HUES64 (cell line): ENCODE measurements around the gene TNS4.

Source experiments
- H3K27ac ChIP-seq: 2 replicates; pipeline ENCODE4 v1.7.0; 2013; ENCODE audit warnings: low read depth, low read length, inconsistent platforms
- H3K27me3 ChIP-seq: 2 replicates; pipeline ENCODE4 v1.6.1; 2013; ENCODE audit warnings: mild to moderate bottlenecking, low read length; ENCODE audit not compliant: insufficient read depth
- H3K36me3 ChIP-seq: 2 replicates; pipeline ENCODE4 v1.6.1; 2013; ENCODE audit warnings: mild to moderate bottlenecking, low read length; ENCODE audit not compliant: insufficient read depth
- H3K4me1 ChIP-seq: 2 replicates; pipeline ENCODE4 v1.6.1; 2013; ENCODE audit warnings: mild to moderate bottlenecking, low read length, moderate library complexity; ENCODE audit not compliant: insufficient read depth
- H3K4me3 ChIP-seq: 2 replicates; pipeline ENCODE4 v1.5.1; 2013; ENCODE audit warnings: mild to moderate bottlenecking, low read length, moderate library complexity
- H3K9ac ChIP-seq: 2 replicates; pipeline ENCODE4 v1.6.1; 2013; ENCODE audit warnings: mild to moderate bottlenecking, low read depth, low read length
- H3K9me3 ChIP-seq: 2 replicates; pipeline ENCODE4 v1.6.1; 2013; ENCODE audit warnings: low read depth, low read length; ENCODE audit not compliant: insufficient read depth
- WGBS: fragments of 150-250, 120-280 bp; methylation state at CpG from one replicate; pipeline ENCODE4 v1.1.7; 2013; ENCODE audit warnings: missing lambda C conversion rate; 5-methylcytosine and 5-hydroxymethylcytosine counted together

Gene TNS4

GRCh38 chr17:40478486-40478885 is 22.9 kb downstream of the TNS4 start:
- no peaks in the 10 kb centered on the region for H3K27me3 ChIP-seq
- no peaks in the 10 kb centered on the region for H3K36me3 ChIP-seq
- H3K9me3 ChIP-seq, result no peaks in the 10 kb centered on the region
- 87% methylated on average over 13 of the region's 13 CpGs for WGBS
- H3K9ac ChIP-seq, result no peak overlapping the region
- H3K4me1 ChIP-seq, result peaks cover 14% of the 10 kb centered on the region; the same call in 1 of the 2 replicates
- no peak overlapping the region for H3K4me3 ChIP-seq
- H3K27ac ChIP-seq, result no peak overlapping the region

GRCh38 chr17:40477796-40478195 is 23.6 kb downstream of the TNS4 start:
- H3K9me3 ChIP-seq, result peaks cover 3% of the 10 kb centered on the region; the same call in 1 of the 2 replicates
- no peaks in the 10 kb centered on the region for H3K36me3 ChIP-seq
- H3K4me3 ChIP-seq, result no peak overlapping the region
- WGBS, result 72% methylated on average over 1 of the region's 1 CpG
- H3K9ac ChIP-seq, result no peak overlapping the region
- no peak overlapping the region for H3K27ac ChIP-seq
- no peaks in the 10 kb centered on the region for H3K27me3 ChIP-seq
- peaks cover 14% of the 10 kb centered on the region; the same call in 1 of the 2 replicates for H3K4me1 ChIP-seq

GRCh38 chr17:40475234-40475908 is 26.1 kb downstream of the TNS4 start:
- no peaks in the 10 kb centered on the region for H3K36me3 ChIP-seq
- H3K9me3 ChIP-seq, result peaks cover 7% of the 10 kb centered on the region; the same call in 1 of the 2 replicates
- no peaks in the 10 kb centered on the region for H3K27me3 ChIP-seq
- peaks cover 17% of the 10 kb centered on the region; the same call in 1 of the 2 replicates for H3K4me1 ChIP-seq
- H3K4me3 ChIP-seq, result no peak overlapping the region
- H3K27ac ChIP-seq, result no peak overlapping the region
- WGBS, result 91% methylated on average over 18 of the region's 18 CpGs
- no peak overlapping the region for H3K9ac ChIP-seq

GRCh38 chr17:40474419-40475002 is 26.9 kb downstream of the TNS4 start:
- no peak overlapping the region for H3K4me3 ChIP-seq
- H3K36me3 ChIP-seq, result no peaks in the 10 kb centered on the region
- H3K27me3 ChIP-seq, result no peaks in the 10 kb centered on the region
- H3K9me3 ChIP-seq, result peaks cover 7% of the 10 kb centered on the region; the same call in 1 of the 2 replicates
- no peak overlapping the region for H3K9ac ChIP-seq
- WGBS, result 71% methylated on average over 9 of the region's 9 CpGs
- peaks cover 12% of the 10 kb centered on the region; the same call in 1 of the 2 replicates for H3K4me1 ChIP-seq
- H3K27ac ChIP-seq, result no peak overlapping the region

GRCh38 chr17:40473573-40474365 is 27.7 kb downstream of the TNS4 start:
- Histone ChIP-seq H3K4me3 (no peak overlapping the region), H3K9ac (no peak overlapping the region), H3K27ac (no peak overlapping the region), H3K36me3 (no peaks in the 10 kb centered on the region), H3K4me1 (peaks cover 12% of the 10 kb centered on the region; the same call in 1 of the 2 replicates), H3K27me3 (no peaks in the 10 kb centered on the region), H3K9me3 (peaks cover 7% of the 10 kb centered on the region; the same call in 1 of the 2 replicates)
- 81% methylated on average over 16 of the region's 16 CpGs for WGBS

GRCh38 chr17:40472733-40473452 is 28.5 kb downstream of the TNS4 start:
- H3K9ac ChIP-seq, result no peak overlapping the region
- H3K27me3 ChIP-seq, result no peaks in the 10 kb centered on the region
- WGBS, result 95% methylated on average over 3 of the region's 3 CpGs
- H3K36me3 ChIP-seq, result no peaks in the 10 kb centered on the region
- no peak overlapping the region for H3K27ac ChIP-seq
- no peak overlapping the region for H3K4me3 ChIP-seq
- peaks cover 12% of the 10 kb centered on the region; the same call in 1 of the 2 replicates for H3K4me1 ChIP-seq
- peaks cover 7% of the 10 kb centered on the region; the same call in 1 of the 2 replicates for H3K9me3 ChIP-seq

- H3K9me3 ChIP-seq, result peaks cover 7% of the 10 kb centered on the region; the same call in 1 of the 2 replicates
- no peak overlapping the region for H3K9ac ChIP-seq
- no peak overlapping the region for H3K27ac ChIP-seq
- 92% methylated on average over 6 of the region's 6 CpGs for WGBS
- no peaks in the 10 kb centered on the region for H3K27me3 ChIP-seq
- H3K36me3 ChIP-seq, result no peaks in the 10 kb centered on the region
- peaks cover 12% of the 10 kb centered on the region; the same call in 1 of the 2 replicates for H3K4me1 ChIP-seq
- no peak overlapping the region for H3K4me3 ChIP-seq
These were observed 29.3 kb downstream of the TNS4 start for GRCh38 chr17:40471846-40472732.

GRCh38 chr17:40470932-40471828 is 30.2 kb downstream of the TNS4 start:
- H3K9ac ChIP-seq, result peak overlapping the region; percentile 2; the same call in 1 of the 2 replicates
- H3K9me3 ChIP-seq, result peaks cover 7% of the 10 kb centered on the region; the same call in 1 of the 2 replicates
- H3K27me3 ChIP-seq, result no peaks in the 10 kb centered on the region
- H3K27ac ChIP-seq, result peak overlapping the region; percentile 52
- H3K4me3 ChIP-seq, result no peak overlapping the region
- H3K36me3 ChIP-seq, result no peaks in the 10 kb centered on the region
- H3K4me1 ChIP-seq, result peaks cover 12% of the 10 kb centered on the region; the same call in 1 of the 2 replicates
- WGBS, result 89% methylated on average over 16 of the region's 17 CpGs

GRCh38 chr17:40469805-40470675 is 31.4 kb downstream of the TNS4 start:
- Histone ChIP-seq H3K27ac (no peak overlapping the region), H3K4me1 (peaks cover 6% of the 10 kb centered on the region; the same call in 1 of the 2 replicates), H3K9me3 (peaks cover 7% of the 10 kb centered on the region; the same call in 1 of the 2 replicates), H3K27me3 (no peaks in the 10 kb centered on the region), H3K4me3 (no peak overlapping the region), H3K9ac (no peak overlapping the region), H3K36me3 (no peaks in the 10 kb centered on the region)
- 90% methylated on average over 4 of the region's 4 CpGs for WGBS
